ENCODE results near the gene CUL1. TPM values are rescaled to one million over a fixed set of nuclear protein-coding genes. Genes with fewer than 3 reads are reported as not detected.

CUL1 gene
- total RNA-seq, 2 donors from 2014 or later = 35.0 to 42.1 TPM

DNA sequence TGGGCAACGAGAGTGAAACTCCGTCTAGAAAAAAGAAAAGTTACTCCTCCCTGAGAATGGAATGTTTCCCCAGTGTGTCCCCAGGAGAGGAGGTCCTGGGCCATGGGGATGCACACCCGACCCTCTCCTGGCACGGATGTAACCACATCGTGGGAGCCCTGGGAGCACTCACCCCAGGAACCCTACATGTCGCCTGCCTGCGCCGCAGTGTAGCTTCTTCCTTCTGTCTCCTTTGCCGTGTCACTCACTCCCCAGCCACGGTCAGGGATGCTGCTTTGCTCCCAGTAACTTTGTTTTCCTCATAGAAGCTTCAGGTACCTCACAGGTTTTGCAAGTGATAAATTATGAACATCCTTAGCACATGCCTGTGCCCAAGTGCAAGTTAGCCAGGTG, 103.4 kb downstream of the CUL1 start:
- Histone ChIP-seq H3K4me1 (ENCODE audit: control insufficient read depth, insufficient read depth, low read length) (no peaks in the 10 kb centered on the region), H3K9me3 (ENCODE audit: control insufficient read depth, low read length) (no peaks in the 10 kb centered on the region), H3K27ac (ENCODE audit: low read depth, low read length) (no peak overlapping the region), H3K4me3 (ENCODE audit: low read length) (no peak overlapping the region), H3K9ac (ENCODE audit: extremely low read depth, low read length, poor library complexity, severe bottlenecking) (no peak overlapping the region), H3K27me3 (ENCODE audit: control insufficient read depth, insufficient read depth, low read length, poor library complexity, severe bottlenecking) (no peaks in the 10 kb centered on the region), H3K36me3 (ENCODE audit: control insufficient read depth, insufficient read depth, low read length) (peaks cover 59% of the 10 kb centered on the region)
- peaks cover 4% of the 10 kb centered on the region for H3K9me3 Mint-ChIP-seq
- H3K4me1 Mint-ChIP-seq = peaks cover 2% of the 10 kb centered on the region
- 93 to 95% methylated on average over 3 to 10 of the region's 10 CpGs for WGBS, 2 experiments (ENCODE audit: insufficient coverage in 1 of 2, insufficient read length in 1 of 2)
- H3K27ac Mint-ChIP-seq = no peak overlapping the region
- H3K4me3 Mint-ChIP-seq = no peak overlapping the region
- H3K27me3 Mint-ChIP-seq (ENCODE audit: insufficient read depth) = no peaks in the 10 kb centered on the region
- TF ChIP-seq, protein P1, sequence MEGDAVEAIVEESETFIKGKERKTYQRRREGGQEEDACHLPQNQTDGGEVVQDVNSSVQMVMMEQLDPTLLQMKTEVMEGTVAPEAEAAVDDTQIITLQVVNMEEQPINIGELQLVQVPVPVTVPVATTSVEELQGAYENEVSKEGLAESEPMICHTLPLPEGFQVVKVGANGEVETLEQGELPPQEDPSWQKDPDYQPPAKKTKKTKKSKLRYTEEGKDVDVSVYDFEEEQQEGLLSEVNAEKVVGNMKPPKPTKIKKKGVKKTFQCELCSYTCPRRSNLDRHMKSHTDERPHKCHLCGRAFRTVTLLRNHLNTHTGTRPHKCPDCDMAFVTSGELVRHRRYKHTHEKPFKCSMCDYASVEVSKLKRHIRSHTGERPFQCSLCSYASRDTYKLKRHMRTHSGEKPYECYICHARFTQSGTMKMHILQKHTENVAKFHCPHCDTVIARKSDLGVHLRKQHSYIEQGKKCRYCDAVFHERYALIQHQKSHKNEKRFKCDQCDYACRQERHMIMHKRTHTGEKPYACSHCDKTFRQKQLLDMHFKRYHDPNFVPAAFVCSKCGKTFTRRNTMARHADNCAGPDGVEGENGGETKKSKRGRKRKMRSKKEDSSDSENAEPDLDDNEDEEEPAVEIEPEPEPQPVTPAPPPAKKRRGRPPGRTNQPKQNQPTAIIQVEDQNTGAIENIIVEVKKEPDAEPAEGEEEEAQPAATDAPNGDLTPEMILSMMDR (conservative IDR thresholded peaks at IDR 0.05) = no peak
- DNase-seq = no peak
- peaks cover 70% of the 10 kb centered on the region for H3K36me3 Mint-ChIP-seq (ENCODE audit: low read depth)

DNA sequence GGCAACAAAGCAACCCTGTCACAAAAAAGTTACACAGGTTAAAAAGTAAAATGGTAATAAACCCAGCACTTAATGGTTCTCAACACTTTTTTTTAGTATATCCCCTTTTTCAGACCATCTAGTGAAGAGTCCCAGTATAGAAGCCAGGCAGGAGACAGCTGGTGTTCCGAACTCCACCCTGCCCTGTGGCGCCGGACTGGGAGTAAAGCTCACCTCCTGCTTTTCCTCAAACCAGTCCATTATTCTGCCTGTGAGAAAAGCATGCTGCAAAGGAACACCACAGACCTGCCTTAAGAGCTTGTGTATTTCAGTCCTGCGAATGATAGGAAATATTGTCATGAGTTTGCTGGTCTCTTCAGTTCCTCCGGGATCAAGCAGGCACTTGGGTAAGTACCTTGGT, 104.4 kb downstream of the CUL1 start:
- TF ChIP-seq, protein P1 (conservative IDR thresholded peaks at IDR 0.05) = no peak

DNA sequence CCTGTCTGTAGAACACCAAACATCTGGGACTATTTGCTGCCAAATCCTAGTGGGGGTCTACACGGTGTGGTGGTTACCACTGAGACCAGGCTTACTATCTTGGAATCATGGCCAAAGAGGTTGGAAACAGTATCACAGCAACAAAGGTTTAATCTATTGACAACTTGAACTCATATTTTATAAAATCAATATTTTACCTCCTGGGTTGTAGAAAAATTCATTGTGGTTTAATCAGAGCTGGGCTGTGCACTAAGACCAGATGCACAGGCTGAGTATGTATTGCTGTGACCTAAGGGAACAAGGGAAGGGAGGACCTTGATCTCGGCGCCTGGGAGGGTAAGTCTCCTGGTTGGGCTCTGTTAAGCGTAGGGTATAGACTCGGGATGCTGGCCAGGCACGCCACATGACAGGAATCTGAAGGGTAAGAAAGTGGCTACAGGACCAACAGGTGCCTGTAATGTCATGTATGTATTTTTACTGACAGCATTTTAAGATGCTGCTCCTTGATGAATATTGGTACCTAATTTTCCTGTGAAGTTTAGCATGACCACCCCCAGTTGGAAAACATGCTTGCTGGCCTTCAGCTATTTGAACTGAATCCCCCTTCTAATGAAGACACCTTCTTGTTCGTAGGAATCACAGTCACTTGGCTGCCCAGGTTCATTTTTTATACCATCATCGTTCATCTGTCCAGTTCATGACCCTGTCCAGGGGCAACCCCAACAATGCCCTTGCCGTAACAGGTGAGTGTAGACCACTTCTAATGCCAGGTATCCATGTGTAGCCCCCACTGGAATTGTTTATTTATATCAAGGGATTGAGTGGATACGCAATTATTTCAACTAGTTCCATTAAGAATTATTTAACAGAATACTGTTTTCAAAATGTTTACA, 105.9 kb downstream of the CUL1 start:
- H3K36me3 ChIP-seq (ENCODE audit: control insufficient read depth, insufficient read depth, low read length) = peaks cover 59% of the 10 kb centered on the region

More for the DNA sequence above, 104.4 kb downstream of the CUL1 start:
- Histone ChIP-seq H3K4me1 (ENCODE audit: control insufficient read depth, insufficient read depth, low read length) (no peaks in the 10 kb centered on the region), H3K4me3 (ENCODE audit: low read length) (no peak overlapping the region), H3K9me3 (ENCODE audit: control insufficient read depth, low read length) (no peaks in the 10 kb centered on the region), H3K27me3 (ENCODE audit: control insufficient read depth, insufficient read depth, low read length, poor library complexity, severe bottlenecking) (no peaks in the 10 kb centered on the region), H3K9ac (ENCODE audit: extremely low read depth, low read length, poor library complexity, severe bottlenecking) (no peak overlapping the region), H3K36me3 (ENCODE audit: control insufficient read depth, insufficient read depth, low read length) (peaks cover 59% of the 10 kb centered on the region), H3K27ac (ENCODE audit: low read depth, low read length) (no peak overlapping the region)
- no peak overlapping the region for H3K27ac Mint-ChIP-seq
- H3K36me3 Mint-ChIP-seq (ENCODE audit: low read depth) = peaks cover 64% of the 10 kb centered on the region
- H3K4me3 Mint-ChIP-seq = no peak overlapping the region
- 97 to 98% methylated on average over 4 to 5 of the region's 5 CpGs for WGBS, 2 experiments (ENCODE audit: insufficient coverage in 1 of 2, insufficient read length in 1 of 2)
- peaks cover 4% of the 10 kb centered on the region for H3K9me3 Mint-ChIP-seq
- no peaks in the 10 kb centered on the region for H3K27me3 Mint-ChIP-seq (ENCODE audit: insufficient read depth)
- peaks cover 2% of the 10 kb centered on the region for H3K4me1 Mint-ChIP-seq
- no peak for DNase-seq

More for the DNA sequence above, 105.9 kb downstream of the CUL1 start:
- Mint-ChIP-seq H3K27ac (no peak overlapping the region), H3K36me3 (ENCODE audit: low read depth) (peaks cover 63% of the 10 kb centered on the region), H3K4me3 (no peak overlapping the region), H3K4me1 (peaks cover 2% of the 10 kb centered on the region), H3K9me3 (no peaks in the 10 kb centered on the region), H3K27me3 (ENCODE audit: insufficient read depth) (no peaks in the 10 kb centered on the region)
- no peaks in the 10 kb centered on the region for H3K4me1 ChIP-seq (ENCODE audit: control insufficient read depth, insufficient read depth, low read length)
- H3K27ac ChIP-seq (ENCODE audit: low read depth, low read length) = no peak overlapping the region
- H3K4me3 ChIP-seq (ENCODE audit: low read length) = no peak overlapping the region
- TF ChIP-seq, protein P1 (conservative IDR thresholded peaks at IDR 0.05) = no peak
- H3K27me3 ChIP-seq (ENCODE audit: control insufficient read depth, insufficient read depth, low read length, poor library complexity, severe bottlenecking) = no peaks in the 10 kb centered on the region
- no peak for DNase-seq
- 90% methylated on average over 9 to 10 of the region's 10 CpGs for WGBS, 2 experiments (ENCODE audit: insufficient coverage in 1 of 2, insufficient read length in 1 of 2)
- no peak overlapping the region for H3K9ac ChIP-seq (ENCODE audit: extremely low read depth, low read length, poor library complexity, severe bottlenecking)
- no peaks in the 10 kb centered on the region for H3K9me3 ChIP-seq (ENCODE audit: control insufficient read depth, low read length)
